Esophagus muscularis mucosa (tissue), 4 donors: ENCODE results near the gene TMEM217. TPM values are rescaled to one million over a fixed set of nuclear protein-coding genes. Genes with fewer than 3 reads are reported as not detected.
A peak's percentile ranks its signal among the peaks of the same experiment; 100 is the strongest.

Experiments
- DNase-seq: peaks from one replicate; pipeline ENCODE4 v3.0.0-alpha.2; 2017; ENCODE audit errors: extremely low spot score
- H3K27ac ChIP-seq, 4 donors: fragments of 200-600 bp; sonication (generic); replicated peaks in 1 of 4; 1 replicate in 3 of 4; 2 replicates in 1 of 4; pipeline ENCODE4 v1.5.1; 2016 to 2019; ENCODE audit warnings: mild to moderate bottlenecking in 1 of 4
- H3K27me3 ChIP-seq, 4 donors: fragments of 200-600 bp; sonication (generic); one replicate each; pipeline versions ENCODE4 v1.5.1 to v1.6.0; 2016 to 2019
- H3K36me3 ChIP-seq, 4 donors: fragments of 200-600 bp; sonication (generic); one replicate each; pipeline ENCODE4 v1.5.1; 2016 to 2019
- H3K4me1 ChIP-seq, 4 donors: fragments of 200-600 bp; sonication (generic); one replicate each; pipeline ENCODE4 v1.5.1; 2016 to 2019
- H3K4me3 ChIP-seq, 4 donors: fragments of 200-600 bp; sonication (generic); 1 replicate in 2 of 4; 2 replicates in 2 of 4; pipeline ENCODE4 v1.5.1; 2016 to 2019; ENCODE audit warnings: mild to moderate bottlenecking in 4 of 4, moderate library complexity in 1 of 4
- H3K9me3 ChIP-seq, 4 donors: fragments of 200-600 bp; sonication (generic); 1 replicate in 3 of 4; 2 replicates in 1 of 4; pipeline ENCODE4 v1.5.1; 2016 to 2019
- EP300 ChIP-seq: sonication (generic); formaldehyde crosslinking; IDR thresholded peaks from one replicate; pipeline ENCODE4 v1.6.1; 2017; ENCODE audit warnings: antibody characterized with exemption
- POLR2A ChIP-seq: fragments of 450-650 bp; IDR thresholded peaks from one replicate; pipeline ENCODE4 v1.6.1; 2017; ENCODE audit warnings: antibody characterized with exemption, moderate library complexity, mild to moderate bottlenecking, low read depth
- POLR2AphosphoS5 ChIP-seq, 2 donors: sonication (generic); formaldehyde crosslinking; IDR thresholded peaks; one replicate each; pipeline ENCODE4 v1.6.1; 2017; ENCODE audit warnings: antibody characterized with exemption in 2 of 2
- WGBS: methylation state at CpG from one replicate; pipeline ENCODE4 v1.1.5; 2018; 5-methylcytosine and 5-hydroxymethylcytosine counted together
- intact Hi-C: fragments of 100-400 bp; cut with DNase I; formaldehyde crosslinking; loops from one replicate; pipeline ENCODE4 v1.15.1; 2023
- total RNA-seq, 4 donors: library from RNA; depleted of rRNA; stranded (reverse); fragments of >200 nt; gene quantifications; one replicate each; pipeline versions ENCODE4 v1.1.0 to v1.2.1, GENCODE V29; 2016
- TF ChIP-seq, protein P1 (sequence below), 3 experiments: fragments of 200-600 bp in 2 of 3; fragments of 450-650 bp in 1 of 3; sonication (generic) in 2 of 3; IDR thresholded peaks; one replicate each; pipeline ENCODE4 v1.5.1; 2017 to 2019; ENCODE audit warnings: antibody characterized with exemption in 3 of 3, mild to moderate bottlenecking in 2 of 3, moderate library complexity in 1 of 3

The TMEM217 gene
- total RNA-seq, 4 donors from 2014 or later, result 0.26 to 0.99 (median 0.57) TPM; not detected in 1

DNA sequence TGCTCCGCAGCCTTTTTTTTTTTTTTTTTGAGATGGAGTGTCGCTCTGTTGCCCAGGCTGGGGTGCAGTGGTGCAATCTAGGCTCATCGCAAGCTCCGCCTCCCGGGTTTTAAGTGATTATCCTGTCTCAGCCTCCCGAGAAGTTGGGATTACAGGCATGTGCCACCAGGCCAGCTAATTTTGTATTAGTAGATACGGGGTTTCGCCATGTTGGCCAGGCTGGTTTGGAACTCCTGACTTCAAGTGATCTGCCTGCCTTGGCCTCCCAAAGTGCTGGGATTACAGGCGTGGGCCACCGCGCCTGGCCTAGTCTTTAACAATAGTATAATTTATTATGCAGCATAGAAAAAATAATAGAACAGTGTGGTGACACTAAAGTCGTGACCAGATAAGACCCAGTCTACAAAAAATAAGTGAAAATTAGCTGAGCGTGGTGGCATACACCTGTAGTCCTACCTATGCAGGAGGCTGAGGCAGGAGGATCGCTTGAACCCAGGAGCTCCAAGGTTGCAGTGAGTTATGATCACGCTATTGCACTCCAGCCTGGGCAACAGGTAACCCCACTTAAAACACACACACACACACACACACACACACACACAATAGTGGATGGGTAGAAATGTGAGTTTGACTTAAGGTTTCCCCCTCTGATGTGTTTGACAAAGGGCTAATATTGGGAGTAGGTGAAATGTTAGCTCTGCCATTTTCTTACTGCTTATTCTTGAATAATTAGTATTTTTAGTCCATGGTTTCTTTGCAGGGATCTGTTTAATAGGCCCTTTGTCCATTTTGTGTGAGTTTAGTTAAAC lies 81.5 kb downstream of the TMEM217 start:
- peaks cover 25 to 37% (median 31%) of the 10 kb centered on the region in 4 donors for H3K36me3 ChIP-seq
- no peak overlapping the region for H3K4me3 ChIP-seq
- H3K9me3 ChIP-seq, result no peaks in the 10 kb centered on the region
- peak overlapping the region in 1 of 4 donors; percentile 18 for H3K27ac ChIP-seq
- whole genome bisulfite sequencing, result 84% methylated on average over 15 of the region's 15 CpGs
- intact Hi-C loops, result no loop called here
- TF ChIP-seq POLR2A (no peak), EP300 (no peak), POLR2AphosphoS5 (IDR thresholded peaks at IDR 0.05) (no peak)
- TF ChIP-seq, protein P1, sequence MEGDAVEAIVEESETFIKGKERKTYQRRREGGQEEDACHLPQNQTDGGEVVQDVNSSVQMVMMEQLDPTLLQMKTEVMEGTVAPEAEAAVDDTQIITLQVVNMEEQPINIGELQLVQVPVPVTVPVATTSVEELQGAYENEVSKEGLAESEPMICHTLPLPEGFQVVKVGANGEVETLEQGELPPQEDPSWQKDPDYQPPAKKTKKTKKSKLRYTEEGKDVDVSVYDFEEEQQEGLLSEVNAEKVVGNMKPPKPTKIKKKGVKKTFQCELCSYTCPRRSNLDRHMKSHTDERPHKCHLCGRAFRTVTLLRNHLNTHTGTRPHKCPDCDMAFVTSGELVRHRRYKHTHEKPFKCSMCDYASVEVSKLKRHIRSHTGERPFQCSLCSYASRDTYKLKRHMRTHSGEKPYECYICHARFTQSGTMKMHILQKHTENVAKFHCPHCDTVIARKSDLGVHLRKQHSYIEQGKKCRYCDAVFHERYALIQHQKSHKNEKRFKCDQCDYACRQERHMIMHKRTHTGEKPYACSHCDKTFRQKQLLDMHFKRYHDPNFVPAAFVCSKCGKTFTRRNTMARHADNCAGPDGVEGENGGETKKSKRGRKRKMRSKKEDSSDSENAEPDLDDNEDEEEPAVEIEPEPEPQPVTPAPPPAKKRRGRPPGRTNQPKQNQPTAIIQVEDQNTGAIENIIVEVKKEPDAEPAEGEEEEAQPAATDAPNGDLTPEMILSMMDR (IDR thresholded peaks at IDR 0.05), result no peak
- peaks cover 0 to 4% (median 0%) of the 10 kb centered on the region in 4 donors for H3K27me3 ChIP-seq
- peaks cover 14 to 36% (median 35%) of the 10 kb centered on the region in 4 donors for H3K4me1 ChIP-seq
- no peak for DNase-seq

DNA sequence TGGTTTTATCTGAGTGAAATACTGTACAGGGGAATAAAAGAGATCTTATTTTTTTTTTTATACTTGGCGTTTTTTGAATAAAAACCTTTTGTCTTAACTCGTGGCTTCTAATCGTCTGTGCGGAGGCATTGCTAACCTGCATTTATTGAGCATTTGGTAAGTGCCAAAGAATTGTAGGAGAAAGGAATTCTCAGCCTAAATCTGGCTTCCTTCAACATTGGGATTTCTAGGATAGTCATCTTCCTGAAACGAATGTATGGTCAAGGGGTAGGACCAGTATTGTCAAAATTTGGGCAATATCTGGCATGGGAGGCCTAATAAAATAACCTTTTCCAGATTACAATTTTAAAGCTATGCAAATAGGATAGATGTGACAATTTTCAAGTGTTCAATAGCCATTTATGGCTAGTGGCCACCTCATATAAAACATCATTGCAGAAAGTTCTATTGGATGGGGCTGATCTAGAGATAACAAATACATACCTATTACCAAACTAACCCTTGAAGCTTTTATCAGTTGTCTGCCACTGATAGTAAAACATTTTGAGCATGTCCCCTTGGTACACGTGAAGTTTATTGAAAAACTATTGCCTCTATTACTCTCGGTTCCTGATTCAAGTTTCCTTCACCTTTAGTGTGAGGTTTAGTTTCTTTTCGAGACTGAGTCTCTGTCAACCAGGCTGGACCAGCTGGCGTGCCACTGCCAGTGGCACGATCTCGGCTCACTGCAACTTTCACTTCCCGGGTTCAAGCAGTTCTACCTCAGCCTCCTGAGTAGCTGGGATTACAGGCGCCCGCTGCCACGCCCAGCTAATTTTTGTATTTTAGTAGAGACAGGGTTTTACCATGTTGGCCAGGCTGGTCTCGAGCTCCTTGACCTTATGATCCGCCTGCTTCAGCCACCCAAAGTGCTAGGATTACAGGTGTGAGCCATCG lies 82.3 kb downstream of the TMEM217 start:
- Histone ChIP-seq H3K4me1 (peaks cover 17 to 43% (median 40%) of the 10 kb centered on the region in 4 donors), H3K9me3 (no peaks in the 10 kb centered on the region), H3K4me3 (peak overlapping the region in 1 of 4 donors; percentile 96), H3K27me3 (peaks cover 0 to 4% (median 0%) of the 10 kb centered on the region in 4 donors), H3K27ac (peak overlapping the region in 3 of 4 donors; percentile 18 to 96 (median 25)), H3K36me3 (peaks cover 25 to 37% (median 31%) of the 10 kb centered on the region in 4 donors)
- DNase-seq, result no peak
- TF ChIP-seq EP300, result no peak
- WGBS, result 73% methylated on average over 18 of the region's 18 CpGs
- intact Hi-C loops, result loop anchor here (2.0 kb wide), 1 partner anchor 33 kb away; no protein-coding TSS in a partner anchor

DNA sequence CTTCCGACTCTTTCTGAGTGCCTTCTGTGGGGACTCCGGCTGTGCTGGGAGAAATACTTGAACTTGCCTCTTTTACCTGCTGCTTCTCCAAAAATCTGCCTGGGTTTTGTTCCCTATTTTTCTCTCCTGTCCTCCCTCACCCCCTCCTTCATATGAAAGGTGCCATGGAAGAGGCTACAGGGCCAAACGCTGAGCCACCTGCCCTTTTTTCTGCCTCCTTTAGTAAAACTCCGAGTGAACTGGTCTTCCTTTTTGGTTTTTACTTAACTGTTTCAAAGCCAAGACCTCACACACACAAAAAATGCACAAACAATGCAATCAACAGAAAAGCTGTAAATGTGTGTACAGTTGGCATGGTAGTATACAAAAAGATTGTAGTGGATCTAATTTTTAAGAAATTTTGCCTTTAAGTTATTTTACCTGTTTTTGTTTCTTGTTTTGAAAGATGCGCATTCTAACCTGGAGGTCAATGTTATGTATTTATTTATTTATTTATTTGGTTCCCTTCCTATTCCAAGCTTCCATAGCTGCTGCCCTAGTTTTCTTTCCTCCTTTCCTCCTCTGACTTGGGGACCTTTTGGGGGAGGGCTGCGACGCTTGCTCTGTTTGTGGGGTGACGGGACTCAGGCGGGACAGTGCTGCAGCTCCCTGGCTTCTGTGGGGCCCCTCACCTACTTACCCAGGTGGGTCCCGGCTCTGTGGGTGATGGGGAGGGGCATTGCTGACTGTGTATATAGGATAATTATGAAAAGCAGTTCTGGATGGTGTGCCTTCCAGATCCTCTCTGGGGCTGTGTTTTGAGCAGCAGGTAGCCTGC lies 83.2 kb downstream of the TMEM217 start:
- Histone ChIP-seq H3K9me3 (no peaks in the 10 kb centered on the region), H3K27me3 (peaks cover 0 to 4% (median 0%) of the 10 kb centered on the region in 4 donors), H3K4me3 (peak overlapping the region in 2 of 4 donors; percentile 20 to 96), H3K36me3 (peaks cover 25 to 37% (median 31%) of the 10 kb centered on the region in 4 donors), H3K27ac (peak overlapping the region; percentile 96 to 99 (median 97)), H3K4me1 (peaks cover 17 to 43% (median 40%) of the 10 kb centered on the region in 4 donors)
- no peak for TF ChIP-seq EP300
- TF ChIP-seq POLR2AphosphoS5 (IDR thresholded peaks at IDR 0.05), result no peak
- TF ChIP-seq POLR2A, result no peak
- TF ChIP-seq, protein P1 (IDR thresholded peaks at IDR 0.05), result no peak
- WGBS, result 72% methylated on average over 10 of the region's 10 CpGs
- DNase-seq, result no peak
- intact Hi-C loops, result loop anchor here (2.0 kb wide), 1 partner anchor 34 kb away; no protein-coding TSS in a partner anchor

DNA sequence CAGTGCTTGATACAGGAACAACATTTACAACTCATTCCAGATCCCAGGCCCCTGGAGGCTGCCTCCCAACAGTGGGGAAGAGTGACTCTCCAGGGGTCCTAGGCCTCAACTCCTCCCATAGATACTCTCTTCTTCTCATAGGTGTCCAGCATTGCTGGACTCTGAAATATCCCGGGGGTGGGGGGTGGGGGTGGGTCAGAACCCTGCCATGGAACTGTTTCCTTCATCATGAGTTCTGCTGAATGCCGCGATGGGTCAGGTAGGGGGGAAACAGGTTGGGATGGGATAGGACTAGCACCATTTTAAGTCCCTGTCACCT lies 83.8 kb downstream of the TMEM217 start:
- 85% methylated on average over 3 of the region's 3 CpGs for WGBS
- peak overlapping the region; percentile 96 to 99 (median 97) for H3K27ac ChIP-seq
- H3K4me1 ChIP-seq, result peaks cover 17 to 43% (median 40%) of the 10 kb centered on the region in 4 donors
- H3K27me3 ChIP-seq, result peaks cover 0 to 4% (median 0%) of the 10 kb centered on the region in 4 donors
- peaks cover 25 to 37% (median 31%) of the 10 kb centered on the region in 4 donors for H3K36me3 ChIP-seq
- H3K4me3 ChIP-seq, result peak overlapping the region in 2 of 4 donors; percentile 20 to 96
- H3K9me3 ChIP-seq, result no peaks in the 10 kb centered on the region
- no peak for TF ChIP-seq POLR2AphosphoS5 (IDR thresholded peaks at IDR 0.05)
- TF ChIP-seq POLR2A, result no peak
- TF ChIP-seq, protein P1 (IDR thresholded peaks at IDR 0.05), result no peak
- no peak for TF ChIP-seq EP300
- no peak for DNase-seq
- intact Hi-C loops, result loop anchor here (2.0 kb wide), 1 partner anchor 35 kb away; no protein-coding TSS in a partner anchor
